Dermis microvascular lymphatic vessel endothelial cell (primary cell): ENCODE results near the gene KIF27. TPM values are rescaled to one million over a fixed set of nuclear protein-coding genes. Genes with fewer than 3 reads are reported as not detected.
"Not testable (repeated sequence)": the region's sequence is repeated elsewhere in the genome, so short reads cannot be mapped to it uniquely, and the experiment has no call there.

Experiments
- DNase-seq, 2 donors: peaks; one replicate each; pipeline versions ENCODE4 v3.0.0 to v3.0.0-alpha.2; 2010; ENCODE audit warnings: low read depth in 2 of 2
- total RNA-seq: library from RNA; depleted of rRNA; stranded (reverse); fragments of >200 nt; gene quantifications from 2 replicates; pipeline ENCODE4 v1.2.1, GENCODE V29; 2014

Gene KIF27
- total RNA-seq, result 1.9 and 2.4 TPM in 2 replicates

GRCh38 chr9:83920927-83921707 lies at the start of gene KIF27:
Gene KIF27 (minus strand): TSS chr9:83921432. CDS start chr9:83915591, 5,841 bp downstream.
- peak; percentile 91 to 97 for DNase-seq

DNA sequence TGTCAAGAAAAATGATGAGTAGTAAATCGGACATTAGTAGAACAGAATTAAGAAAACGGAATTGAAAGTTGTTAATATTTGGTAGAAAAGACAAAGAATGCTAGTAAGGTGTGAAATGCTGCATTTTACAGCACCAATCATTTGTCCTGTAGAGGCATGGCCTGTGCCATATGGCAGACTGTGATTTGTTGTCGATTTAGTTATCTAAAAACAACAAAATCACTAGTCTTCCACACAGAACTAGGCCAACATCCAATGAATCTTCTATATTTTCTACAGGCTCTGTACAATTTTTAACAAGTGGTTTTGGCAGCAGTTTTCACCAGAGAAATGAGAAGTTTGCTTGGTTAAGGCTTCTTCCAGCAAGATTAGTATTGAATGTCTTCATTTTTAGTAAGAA lies 48.4 kb upstream of the KIF27 start:
- DNase-seq, result no peak

DNA sequence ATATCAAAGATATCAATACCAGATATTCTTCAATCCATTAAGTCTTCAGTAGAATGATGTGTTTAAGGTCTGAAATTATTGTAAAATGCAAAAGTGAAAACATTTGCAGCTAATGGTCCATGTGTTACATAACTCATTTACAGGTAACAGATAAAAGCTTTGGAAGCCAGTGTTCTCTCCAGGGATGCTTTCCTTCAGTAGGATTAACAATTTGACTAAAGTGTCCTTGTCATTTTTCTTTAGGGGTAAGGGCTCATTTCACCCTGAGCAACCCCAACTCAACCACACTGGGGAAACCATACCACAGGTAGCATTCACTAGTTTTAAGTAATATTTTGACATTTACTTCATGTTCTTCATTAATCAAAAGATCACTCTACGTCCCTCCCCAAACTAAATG lies 45.8 kb upstream of the KIF27 start:
- DNase-seq, result no peak

GRCh38 chr9:83966209-83966582 lies 45.0 kb upstream of the KIF27 start:
- no peak for DNase-seq

DNA sequence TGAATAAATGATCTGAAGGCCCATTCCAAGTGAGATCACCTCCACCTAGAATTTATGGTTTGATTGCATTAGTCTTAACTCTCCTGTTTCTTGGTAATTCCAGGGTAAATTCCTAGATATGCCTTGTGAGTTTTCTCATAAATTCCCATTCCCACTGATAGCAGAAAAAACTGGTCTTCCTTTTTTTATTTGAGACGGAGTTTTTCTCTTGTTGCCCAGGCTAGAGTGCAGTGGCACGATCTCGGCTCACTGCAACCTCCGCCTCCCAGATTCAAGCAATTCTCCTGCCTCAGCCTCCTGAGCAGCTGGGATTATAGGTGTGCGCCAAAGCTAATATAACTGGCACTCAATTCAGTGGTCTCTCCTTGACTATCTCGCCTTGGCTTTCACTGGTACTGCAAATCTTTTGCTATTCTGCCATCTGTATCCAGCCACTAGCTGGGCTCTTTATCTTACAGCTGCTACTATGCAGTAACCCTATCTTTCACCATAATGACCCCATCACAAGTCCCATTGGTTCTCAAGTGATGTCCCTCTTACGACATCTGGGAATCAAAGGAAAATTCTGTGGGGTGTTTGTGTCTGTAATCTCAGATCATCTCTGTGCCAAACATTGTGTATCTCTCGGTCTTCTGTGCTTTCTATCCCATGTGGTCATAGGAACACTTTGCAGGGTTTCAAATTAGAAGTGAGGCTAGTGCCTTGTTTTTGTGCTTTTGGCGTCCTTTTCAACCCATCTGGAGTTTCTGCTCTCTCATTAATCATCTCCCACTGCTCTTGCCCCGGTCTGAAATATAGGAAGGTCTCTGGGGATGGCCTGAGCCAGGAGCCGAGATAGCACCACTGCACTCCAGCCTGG lies 44.3 kb upstream of the KIF27 start:
- DNase-seq, result no peak

DNA sequence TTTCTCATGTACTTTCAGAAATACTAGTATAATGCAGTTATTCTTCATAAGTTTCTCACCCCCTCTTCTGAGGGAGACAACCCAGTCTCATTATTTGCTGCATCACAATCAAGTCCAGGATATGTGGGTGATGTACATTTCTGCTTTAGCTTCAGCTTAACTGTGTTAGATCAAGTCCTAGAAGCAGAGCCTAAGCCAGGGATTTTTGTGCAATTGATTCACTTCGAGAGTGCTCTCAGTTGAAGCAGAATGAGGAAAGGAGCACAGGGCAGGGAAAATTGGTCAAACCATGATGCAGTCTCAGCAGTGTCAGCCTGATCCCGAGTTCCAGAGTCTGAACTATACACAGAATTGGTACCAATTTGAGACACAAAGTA lies 43.7 kb upstream of the KIF27 start:
- DNase-seq, result no peak

DNA sequence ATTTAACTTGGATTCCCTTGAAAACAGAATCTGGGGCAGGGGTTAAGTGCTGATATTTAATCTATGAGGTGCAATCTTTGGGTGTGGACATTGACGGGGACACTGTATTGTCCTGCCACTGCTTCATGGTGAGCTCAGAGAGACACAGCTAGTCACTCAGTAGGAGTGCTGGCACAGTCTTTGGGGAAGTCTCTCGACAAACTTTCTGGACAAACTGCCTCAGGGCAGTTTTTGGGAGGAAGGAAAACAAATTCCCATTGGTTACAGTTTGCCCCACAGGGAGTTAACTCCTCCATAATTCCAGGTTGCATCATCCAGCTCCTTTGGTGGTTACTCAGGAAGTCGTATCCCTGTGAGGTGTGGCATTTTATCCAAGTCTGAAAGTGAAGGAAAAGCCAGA lies 40.9 kb upstream of the KIF27 start:
- DNase-seq, result no peak

- no peak for DNase-seq
Observed at GRCh38 chr9:83960991-83961390, 39.8 kb upstream of the KIF27 start.

GRCh38 chr9:83959061-83959460 lies 37.8 kb upstream of the KIF27 start:
- DNase-seq, result no peak

DNA sequence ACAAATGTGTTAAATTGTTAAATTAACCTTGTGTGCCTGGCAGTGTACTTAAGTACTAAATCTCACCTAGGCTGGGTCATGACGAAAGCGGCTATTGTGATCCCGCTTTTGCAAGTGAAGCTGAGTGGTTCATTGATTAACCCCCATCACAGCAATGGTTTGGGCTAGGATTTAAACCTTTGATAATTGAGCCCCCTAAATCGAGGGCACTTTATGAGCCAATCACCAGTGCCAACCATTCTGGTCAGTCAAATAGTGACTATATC lies 35.9 kb upstream of the KIF27 start:
- DNase-seq, result no peak

GRCh38 chr9:83956436-83957247 lies 35.4 kb upstream of the KIF27 start:
- DNase-seq, result peak in 1 of 2 donors; percentile 38

- DNase-seq, result peak in 1 of 2 donors; percentile 10
Observed at GRCh38 chr9:83956086-83956435, 34.8 kb upstream of the KIF27 start.

DNA sequence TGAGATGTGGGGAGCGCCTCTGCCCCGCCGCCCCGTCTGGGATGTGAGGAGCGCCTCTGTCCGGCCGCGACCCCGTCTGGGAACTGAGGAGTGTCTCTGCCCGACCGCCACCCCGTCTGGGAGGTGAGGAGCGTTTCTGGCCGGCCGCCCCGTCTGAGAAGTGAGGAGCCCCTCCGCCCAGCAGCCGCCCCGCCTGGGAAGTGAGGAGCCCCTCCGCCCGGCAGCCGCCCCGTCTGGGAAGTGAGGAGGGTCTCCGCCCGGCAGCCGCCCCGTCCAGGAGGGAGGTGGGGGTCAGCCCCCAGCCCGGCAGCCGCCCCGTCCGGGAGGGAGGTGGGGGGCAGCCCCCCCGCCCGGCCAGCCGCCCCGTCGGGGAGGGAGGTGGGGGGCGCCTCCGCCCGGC lies 26.9 kb upstream of the KIF27 start:
- DNase-seq, result not testable (repeated sequence)

DNA sequence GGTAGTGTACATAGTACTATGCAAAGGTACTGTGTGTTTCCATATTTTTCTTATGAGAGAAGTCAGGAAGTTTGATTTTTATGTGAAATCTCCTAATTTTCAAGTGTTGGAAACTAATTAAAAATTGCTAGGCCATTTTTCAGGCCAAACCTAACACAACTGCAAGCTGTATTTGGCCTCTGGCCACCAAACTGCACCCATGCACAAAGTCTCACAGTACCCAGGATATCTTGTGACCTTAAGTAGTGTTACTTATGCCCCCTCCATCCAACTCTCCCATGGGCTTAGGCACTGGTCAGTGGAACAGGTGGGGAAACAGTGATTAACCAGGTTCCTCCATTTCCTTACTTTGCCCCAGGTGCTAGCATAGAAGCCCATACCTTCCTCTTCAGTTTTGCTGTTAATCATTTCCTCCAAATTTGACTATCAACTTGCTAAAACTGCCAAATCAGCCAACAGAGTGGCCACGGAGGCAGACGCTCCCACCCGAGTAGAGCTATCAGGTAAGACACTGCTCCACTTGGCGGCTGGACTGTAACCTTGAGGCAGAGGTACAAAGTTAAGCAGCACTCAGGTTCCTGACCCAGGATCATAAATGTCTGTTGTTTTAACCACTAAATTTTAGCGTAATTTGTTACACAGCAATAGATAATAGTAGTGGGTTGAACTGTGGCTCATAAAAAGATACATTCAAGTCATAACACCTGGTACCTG lies 19.5 kb upstream of the KIF27 start:
- DNase-seq, result no peak

GRCh38 chr9:83937861-83938455 lies 16.7 kb upstream of the KIF27 start:
- peak; percentile 55 to 64 for DNase-seq

DNA sequence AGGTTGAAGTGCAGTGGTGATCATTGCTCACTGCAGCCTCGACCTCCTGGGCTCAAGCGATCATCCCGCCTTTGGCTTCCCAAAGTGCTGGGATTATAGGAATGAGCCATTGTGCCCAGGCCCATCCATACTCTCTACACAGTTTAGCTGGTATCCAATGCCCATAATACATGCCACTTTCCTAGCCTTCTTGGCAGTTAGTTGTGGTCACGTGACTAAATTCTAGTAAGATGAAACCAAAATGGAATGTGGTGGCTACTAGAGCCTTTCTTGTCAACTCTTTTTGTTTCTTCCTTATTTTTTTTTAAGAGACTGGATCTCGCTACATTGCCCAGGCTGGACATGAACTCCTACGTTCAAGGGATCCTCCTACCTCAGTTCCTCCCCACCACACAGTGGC lies 15.3 kb upstream of the KIF27 start:
- no peak for DNase-seq

GRCh38 chr9:83935276-83935935 lies 14.2 kb upstream of the KIF27 start:
- DNase-seq, result peak in 1 of 2 donors; percentile 40

GRCh38 chr9:83934569-83935275 lies 13.5 kb upstream of the KIF27 start:
- peak in 1 of 2 donors; percentile 45 for DNase-seq

DNA sequence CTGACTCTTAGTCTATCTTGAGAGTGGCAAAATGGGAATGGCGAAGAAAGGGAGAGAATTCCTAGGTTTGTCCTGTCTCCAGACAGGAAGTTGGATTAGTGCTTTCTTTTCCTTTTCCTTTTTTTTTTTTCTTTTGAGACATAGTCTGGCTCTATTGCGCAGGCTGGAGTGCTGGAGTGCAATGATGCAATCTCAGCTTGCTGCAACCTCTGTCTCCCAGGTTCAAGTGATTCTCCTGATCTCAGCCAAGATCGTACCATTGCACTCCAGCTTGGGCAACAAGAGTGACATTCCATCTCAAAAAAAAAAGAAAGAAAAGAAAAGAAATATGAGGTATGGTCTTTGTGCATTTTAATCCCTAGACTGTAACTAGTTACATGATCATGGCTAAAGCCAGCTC lies 12.6 kb upstream of the KIF27 start:
- no peak for DNase-seq

DNA sequence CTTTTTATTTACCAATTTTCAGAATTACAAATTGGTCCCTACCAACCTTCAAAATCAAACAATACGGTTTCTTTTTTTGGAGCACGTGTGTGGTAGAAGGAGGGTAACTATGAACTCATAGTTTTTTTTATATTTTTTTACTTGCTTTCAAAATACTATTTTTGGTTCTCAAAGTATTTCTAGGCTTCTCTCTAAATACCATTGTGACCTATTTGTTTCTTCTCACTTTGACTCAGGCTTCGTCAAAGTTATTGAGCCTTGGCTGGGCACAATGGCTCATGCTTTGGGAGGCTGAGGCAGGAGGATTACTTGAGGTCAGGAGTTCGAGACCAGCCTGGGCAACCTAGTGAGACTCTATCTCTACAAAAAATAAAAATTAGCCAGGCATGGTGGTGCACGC lies 11.6 kb upstream of the KIF27 start:
- no peak for DNase-seq
